Islet precursor cell (in vitro differentiated cells): Measurements from ENCODE around the gene TBC1D24.

Experiments used
- DNase-seq: peaks from one replicate; pipeline ENCODE4 v3.0.0-alpha.2; 2018

The TBC1D24 gene

DNA sequence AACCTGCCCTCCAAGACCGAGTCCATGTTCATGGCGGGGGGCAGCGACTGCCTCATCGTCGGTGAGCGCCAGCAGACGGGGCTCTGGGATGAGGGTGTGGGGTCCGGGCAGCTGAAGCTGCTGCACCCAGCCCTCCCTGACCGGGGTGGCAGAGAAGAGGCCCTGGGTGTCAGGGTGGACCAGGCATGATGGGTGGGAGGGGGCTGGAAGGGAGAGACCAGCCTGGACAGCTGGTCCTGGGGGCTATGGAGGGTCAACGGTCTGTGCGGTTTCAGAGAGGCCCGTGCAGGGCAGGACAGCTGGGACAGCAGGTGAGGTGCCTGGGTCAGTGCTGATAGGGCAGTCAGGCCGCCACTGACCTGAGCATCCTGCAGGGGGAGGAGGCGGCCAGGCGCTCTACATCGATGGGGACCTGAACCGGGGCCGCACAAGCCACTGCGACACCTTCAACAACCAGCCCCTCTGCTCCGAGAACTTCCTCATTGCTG, 25.5 kb downstream of the TBC1D24 start:
- no peak for DNase-seq

DNA sequence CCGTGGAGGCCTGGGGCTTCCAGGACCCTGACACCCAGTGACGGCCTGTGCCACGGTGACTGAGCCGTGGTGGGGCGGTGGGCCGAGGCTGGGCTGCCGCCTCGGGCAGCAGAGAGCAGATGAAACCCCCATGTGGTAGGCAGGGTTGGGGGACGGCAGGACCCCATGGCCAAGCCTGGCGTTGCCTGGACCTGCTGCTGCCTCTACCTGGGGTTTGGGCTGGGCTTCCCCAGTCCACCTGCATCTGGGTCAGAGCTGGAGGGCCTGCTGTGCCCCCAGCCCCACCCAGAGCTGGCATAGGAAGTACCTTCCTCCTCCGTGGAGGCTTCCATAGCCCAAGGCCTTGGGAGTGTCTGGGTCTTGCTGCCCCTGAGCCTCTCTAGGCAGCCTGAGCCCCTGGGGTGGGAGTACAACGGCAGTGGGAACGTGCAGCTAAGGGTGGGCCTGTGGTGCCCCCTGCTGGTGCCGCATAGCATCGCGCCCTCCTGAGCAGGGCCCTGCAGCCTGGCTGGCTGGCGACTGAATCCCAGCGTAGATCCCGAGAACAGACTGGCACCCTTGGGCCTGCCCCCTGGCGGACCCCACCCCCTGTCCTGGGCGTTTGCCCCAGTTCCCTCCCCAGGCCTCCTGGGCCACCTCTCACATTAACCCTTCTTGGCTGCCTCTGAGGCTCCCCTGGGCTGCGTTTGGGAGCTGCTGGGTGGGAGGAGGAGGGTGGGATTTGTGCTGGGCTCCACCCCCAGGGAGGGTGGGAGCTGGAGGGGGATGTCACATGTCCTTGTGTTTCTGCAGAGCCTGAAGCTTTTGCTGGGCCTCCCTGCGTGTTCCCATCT, 26.2 kb downstream of the TBC1D24 start:
- peak; percentile 95 for DNase-seq

DNA sequence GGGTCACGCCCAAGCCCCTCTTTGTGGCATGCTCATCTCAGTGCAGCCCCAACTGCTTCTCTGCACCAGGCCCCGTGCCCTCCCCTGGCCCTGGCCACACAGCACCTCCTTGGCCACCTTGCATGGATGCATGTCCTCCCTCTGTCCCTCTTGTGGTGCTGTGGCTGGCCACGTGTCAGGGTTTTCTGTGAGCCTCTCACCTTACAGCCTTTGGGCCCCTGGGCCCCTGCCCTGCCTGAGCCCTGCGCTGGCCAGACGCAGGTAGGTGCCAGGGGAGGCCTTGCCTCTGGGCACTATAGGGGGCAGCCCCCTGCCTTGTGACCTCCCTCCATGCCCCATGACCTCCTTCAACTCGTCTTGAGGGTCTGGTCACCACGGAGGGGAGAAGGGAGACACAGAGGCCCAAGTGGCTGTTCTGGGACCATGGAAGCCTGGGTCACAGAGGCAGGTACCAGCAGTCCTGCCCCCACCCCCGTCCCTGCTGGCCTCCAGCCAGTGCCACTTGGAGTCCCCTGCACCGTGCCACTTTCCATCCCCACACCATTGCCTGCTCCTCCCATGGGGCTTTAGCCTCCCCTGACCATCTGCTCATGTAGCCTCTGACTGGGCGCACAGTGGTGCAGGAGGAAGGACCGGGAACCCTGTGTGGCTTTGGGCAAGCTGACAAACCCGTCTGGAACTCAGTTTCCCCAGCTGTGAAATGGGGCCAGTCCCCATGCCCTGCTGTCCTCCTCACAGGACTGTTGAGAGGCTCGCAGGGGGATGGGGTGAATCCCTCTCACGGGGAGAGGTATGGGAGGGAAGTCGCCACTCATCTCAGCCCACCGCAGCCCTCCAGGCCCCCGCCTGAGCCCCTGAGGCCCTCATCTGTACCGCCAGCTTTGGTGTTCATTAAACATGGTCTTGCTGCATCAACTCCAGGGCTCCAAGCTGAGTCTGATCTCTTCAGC, 27.3 kb downstream of the TBC1D24 start:
- no peak for DNase-seq

DNA sequence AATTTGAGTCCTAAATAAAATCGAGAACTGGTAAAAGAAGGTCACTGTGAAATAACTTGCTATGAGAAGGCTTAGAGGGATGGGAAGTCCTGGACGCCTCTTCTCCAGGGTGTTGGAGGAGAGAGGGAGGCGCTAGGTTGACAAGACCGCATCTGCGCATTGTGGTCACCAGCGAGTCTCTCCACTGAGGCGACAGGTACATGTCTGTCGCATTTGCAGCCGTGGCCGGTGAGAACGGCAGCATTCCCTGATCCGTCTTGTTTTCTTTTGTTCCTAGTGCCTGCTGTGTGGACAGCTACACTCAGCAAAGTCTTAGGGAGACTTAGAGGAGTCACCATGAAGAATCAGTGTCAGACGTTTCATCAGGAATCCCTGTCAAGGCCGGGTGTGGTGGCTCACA, 30.8 kb downstream of the TBC1D24 start:
- no peak for DNase-seq

DNA sequence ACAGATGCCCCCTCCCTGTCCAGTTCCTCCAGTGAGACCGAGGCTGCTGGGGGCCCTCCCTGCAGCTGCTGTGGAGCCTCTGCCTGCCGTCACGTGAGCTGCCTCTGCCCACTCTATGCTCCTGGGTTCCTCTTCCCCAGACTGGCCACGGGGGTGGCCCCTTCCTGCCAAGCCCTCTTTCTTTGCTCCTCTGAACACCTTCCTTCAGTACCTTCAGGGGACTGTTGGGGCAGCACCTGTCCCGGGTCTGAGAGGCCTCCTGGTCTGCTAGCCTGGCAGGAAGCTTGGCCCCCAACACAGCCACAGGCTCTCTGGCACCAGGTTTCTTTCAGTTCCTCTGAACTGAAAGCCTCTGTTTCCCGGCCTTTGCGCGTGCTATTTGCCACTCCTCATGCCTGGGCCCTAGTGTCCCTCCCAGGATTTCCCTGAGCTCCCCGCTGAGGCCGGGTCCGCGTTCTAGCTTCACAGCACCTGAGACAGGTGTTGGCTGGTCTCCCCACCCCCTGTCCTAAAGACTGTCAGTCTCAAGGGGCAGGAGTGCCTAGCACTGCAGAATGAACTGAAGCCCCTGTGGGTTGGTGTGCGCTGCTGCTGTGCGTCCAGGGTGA, 32.2 kb downstream of the TBC1D24 start:
- DNase-seq, result no peak

DNA sequence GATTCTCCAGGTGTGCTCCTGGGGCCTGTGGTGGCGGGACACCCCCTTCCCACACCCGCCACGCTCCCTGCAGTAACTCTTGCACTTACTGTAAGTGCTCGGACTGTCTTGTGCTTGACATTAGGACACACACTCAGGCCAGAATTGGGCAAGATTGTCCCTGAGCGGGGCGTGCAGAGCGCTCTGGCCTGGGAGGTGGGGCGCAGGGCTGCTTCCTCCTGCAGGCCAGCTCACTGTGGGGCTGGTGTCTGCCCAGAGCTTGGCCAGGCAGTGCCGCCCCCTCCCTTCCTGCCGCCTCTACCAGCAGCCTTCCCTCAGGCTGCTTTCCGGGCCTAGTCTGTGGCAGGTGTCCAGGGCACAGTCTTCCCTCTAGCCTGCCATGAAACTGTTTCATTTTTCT, 32.7 kb downstream of the TBC1D24 start:
- DNase-seq, result no peak

DNA sequence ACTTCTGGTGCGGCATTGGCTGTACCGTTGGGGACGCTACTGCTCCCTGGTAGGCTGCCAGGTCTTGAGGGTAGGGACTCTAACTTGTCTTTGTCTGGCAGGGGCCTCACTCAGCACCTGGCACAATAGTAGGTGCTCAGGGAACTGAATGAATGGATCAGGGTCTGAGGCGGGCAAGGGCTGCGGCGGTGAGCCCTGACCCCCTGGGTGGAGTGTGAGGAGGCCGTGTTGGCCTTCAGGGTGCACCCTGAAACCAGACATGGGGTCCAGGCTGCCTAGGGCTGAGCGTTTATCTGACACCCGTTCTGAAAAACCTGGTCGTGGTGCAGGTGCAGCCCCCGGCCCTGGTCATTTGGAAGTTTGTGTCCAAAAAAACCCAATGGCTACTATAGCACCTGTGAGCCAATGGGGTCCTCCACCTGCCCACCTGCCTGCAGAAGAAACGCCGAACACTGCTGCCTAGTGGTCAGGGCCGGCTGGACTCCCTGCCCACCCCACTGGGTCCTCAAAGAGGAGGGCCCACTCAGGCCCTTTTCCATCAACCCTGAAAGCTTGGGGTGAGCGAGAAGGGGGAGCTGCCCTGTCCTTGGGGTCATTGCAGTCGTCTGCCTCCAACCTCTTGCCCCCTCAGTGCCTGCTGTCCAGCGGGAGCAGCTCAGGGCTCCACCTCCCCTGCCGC, 33.9 kb downstream of the TBC1D24 start:
- DNase-seq, result no peak

DNA sequence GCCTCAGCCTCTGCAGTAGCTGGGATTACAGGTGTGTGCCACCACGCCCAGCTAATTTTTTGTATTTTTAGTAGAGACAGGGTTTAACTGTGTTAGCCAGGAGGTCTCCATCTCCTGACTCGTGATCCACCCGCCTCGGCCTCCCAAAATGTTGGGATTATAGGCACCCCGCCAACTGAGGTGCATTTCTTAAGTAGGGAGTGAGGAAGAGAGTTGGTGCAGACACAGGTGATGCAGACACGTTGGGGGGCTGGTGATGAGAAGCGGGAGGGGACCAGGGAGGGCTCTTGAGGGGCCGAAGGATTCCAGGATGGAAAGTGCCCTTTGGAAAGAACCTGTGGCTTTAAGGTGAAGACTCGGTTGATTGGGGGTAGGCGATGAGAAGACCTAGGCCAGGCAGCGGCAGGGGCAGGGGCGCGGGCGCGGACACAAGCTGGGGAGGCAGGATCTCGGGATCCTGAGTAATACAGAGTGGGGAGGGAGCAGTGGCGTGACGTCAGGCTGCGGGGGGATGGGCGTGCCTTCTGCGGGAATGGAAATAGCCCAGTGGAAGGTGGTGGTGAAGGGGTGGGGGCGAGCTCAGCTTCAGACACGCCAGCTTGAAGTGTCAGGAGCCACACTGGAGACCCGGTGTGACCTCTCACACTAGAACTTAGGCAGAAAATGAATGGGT, 36.3 kb downstream of the TBC1D24 start:
- DNase-seq, result no peak

DNA sequence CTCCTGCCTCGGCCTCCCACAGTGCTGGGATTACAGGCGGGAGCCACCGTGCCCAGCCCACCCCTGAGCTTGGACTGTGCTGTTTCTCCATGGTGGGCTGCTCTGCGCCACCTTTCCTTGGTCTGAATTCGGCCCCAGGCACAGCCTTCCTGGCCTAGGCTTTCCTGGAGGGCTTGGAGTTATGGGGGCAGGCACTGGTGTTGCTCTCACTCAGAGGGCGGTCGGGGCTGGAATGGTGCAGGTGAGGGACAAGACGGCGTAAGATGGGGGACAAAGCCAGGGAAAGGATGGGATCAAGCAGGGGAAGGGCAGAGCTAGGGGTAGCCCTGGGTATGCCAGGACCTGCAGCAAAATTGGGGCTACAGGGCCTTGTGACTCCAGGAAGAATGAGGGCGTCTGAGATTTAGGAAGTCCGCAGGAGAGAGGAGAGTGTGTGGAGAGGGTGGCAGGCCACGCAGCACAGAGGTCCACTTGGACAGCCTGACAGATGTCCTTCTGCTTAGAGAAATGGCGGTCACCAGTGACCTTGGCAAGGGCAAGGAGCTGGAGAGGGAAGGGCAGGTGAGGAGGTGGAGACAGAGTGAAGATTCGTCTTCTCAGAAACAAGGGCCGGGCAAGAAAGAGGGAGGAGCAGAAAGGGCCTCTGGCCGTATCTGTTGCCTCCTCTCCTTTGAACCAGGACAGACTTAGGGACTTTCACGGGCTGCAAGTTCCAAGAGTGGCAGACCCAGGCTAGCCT, 37.2 kb downstream of the TBC1D24 start:
- no peak for DNase-seq

DNA sequence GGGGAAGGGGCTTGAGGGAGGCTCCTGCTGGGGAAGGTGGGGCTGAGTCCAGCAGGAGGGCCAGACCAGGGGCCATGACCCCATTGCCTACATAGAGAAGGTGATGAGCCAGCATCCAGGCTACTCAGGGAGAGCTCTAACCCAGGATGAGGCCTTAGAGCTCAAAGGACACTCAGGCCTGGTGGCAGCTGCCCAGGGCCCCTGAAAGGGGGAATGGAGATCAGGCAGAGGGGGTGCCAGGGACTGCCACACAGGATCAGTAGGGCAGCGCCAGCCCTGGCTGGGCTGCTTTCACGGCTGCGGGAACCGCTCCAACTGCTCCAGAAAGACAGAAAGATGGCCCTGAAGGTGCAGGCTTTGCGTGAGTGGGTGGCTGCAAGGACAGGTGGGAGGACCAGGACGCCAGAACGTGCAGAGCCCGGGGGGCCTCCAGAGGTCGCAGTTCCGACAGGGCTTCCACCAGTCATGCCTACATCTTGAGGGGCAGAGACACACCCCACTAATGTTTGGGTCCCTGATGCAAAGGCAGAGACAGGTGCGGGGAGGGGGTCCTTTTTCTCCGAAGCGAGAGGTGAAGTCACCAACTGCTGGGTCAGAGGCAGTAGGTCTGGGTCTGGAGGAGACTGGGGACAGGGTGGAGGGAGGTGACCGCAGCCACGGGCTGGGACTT, 37.9 kb downstream of the TBC1D24 start:
- DNase-seq, result no peak

DNA sequence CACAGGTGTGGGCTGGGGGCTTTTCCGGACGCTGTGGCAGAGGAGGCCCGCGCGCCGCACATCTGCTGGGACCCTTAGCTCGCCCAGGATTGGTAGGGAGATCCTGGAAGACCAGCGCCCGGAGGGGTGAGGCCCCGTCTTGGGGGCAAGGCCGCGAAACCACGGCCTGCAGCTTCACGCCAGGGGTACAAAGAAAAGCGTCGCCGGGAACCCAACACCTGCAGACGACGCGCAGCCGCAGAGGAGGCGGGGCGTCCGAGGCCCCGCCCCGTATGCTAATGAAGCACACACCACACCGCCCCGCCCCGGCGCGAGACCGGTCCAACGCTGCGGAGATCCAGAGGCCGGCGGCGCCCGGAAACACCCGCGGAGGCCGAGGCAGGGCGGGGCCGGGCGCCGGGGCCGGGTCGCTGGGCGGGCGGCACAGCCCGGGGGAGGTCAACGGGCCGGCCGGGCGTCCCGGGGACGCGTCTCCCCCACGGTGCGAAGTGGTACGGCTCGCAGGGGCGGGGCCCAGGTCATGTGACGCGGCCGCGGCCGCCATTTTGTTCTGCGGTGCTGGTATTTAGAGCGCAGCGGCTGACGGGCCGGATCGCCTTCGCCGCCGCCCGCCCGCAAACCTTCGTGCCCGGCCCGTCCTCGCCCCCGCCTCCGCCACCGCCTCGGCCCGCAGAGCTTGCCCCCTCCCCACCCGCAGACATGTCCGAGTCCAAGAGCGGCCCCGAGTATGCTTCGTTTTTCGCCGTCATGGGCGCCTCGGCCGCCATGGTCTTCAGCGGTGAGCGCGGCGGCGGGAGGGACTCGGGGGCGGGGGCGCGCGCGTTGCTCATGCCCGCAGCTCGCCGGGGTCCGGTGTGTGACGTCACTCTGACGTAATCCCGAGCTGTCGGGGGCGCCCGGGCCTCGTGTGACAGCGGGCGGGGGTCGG, 38.7 kb downstream of the TBC1D24 start, which contains the start of gene ATP6V0C:
ATP6V0C (plus strand) TSS at position 548 of the 928 bp plus-strand sequence; CDS start at position 700, 152 bp downstream.
- DNase-seq, result peak; percentile 94

DNA sequence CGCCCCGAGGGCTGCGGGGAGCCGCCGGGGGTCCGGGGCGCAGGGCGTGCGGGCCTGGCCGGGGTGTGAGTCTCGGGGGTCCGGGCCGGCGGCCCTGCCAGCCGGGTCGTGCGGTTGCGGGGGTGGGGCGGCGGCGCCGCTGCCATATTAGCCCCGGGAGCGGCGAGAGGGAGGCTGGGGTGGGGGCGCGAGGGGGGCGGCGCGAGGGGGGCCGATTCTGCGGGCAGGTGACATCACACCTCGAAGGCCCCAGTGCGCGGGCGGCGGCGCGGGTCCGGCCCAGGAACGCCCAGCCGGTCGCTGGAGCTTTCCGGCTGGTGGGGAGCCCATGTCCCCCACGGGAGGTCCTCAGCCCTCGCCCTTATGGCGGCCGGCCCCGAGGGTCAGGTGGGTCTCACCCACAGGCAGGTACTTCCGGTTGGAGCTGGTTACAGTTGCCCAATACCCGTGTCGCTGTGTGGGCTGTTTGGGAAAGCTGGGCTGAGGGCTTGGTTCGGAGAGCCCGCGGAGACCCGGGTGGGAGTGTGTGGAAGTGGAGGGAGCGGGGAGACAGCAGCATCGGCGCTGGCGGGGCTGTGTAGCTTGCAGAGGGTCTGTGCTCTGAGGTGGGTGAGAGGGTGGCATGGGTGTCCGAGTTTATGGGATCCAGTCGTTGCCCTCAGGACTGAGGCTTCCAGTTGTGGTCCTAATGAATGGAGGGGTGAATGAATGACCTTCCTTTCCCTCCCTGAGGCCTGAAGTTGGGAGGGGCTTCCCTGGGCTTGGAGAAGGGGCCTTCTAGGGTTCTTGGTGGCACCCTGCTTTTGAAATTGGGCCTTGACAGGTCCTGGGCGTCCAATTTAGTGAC, 39.6 kb downstream of the TBC1D24 start:
- no peak for DNase-seq

DNA sequence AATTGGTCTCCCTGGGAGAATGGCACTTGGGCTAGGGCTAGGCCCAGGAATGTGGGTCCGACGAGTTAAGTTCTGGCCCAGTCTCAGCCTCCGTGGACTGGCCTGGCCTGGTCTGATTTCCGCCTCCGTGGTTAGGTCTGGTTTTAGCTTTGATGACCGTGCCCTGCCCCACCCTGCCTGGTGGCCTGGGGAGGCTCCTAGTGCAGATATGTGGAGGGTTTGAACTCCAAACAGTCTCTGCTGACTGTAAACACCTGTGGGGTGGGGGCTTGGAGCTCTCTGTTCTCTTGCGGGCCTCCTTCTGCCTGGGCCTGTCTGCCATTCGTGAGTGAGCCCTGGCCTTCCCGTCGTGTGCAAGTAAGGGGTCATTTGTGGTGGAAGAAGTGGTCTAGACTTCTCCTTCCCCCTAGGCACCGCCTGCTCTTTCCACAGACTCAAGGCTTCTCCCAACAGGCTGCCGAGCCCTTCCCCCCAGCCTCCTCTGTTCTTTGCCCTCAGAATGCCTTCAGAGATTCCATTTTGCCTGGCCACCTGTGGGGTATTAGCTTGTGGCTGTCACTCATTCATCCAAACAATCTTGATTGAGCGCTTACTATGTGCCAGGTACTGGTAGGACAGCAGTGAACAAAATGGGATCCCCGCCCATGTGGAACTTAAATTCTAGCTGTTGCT, 40.4 kb downstream of the TBC1D24 start:
- peak; percentile 54 for DNase-seq

DNA sequence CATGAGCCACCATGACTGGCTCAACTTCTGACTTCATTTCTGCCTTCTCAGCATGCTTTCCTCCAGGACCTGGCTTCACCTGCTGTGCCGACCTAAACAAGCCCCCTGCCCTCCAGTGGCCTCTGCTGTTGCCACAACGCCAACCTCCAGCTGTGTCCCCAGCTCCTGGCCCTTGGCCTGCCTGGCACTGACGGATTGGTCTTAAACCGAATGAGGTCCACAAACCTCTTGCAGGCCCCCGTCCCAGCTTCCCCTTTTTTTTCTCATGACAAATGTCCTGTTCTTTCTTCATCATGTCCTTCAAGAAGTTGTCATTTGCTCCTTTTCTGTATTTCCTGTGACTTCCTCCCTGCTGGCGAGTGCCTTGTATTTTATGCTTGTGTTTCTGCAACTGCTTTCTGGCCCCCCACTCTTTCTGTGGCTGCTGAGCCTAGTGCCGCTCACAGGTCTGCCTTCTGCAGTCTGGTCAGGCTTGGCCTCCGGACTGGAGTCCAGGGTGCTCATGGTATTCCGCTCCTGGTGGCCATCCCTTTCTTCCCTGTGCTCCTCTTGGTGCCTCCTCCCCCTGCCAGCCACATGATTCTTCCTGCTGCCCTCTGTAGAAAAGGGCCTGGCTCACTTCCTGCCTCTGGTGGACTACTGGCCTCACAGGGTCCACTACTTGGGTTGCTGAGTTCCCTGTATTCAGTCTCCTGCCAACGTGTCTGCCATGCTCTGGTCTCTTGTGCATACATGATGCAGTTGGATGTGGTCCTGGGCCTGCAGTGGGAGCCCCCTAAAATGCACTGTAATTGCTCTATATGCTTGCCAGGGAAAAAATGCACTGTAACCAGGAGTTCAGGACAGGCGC, 41.7 kb downstream of the TBC1D24 start:
- DNase-seq, result no peak

DNA sequence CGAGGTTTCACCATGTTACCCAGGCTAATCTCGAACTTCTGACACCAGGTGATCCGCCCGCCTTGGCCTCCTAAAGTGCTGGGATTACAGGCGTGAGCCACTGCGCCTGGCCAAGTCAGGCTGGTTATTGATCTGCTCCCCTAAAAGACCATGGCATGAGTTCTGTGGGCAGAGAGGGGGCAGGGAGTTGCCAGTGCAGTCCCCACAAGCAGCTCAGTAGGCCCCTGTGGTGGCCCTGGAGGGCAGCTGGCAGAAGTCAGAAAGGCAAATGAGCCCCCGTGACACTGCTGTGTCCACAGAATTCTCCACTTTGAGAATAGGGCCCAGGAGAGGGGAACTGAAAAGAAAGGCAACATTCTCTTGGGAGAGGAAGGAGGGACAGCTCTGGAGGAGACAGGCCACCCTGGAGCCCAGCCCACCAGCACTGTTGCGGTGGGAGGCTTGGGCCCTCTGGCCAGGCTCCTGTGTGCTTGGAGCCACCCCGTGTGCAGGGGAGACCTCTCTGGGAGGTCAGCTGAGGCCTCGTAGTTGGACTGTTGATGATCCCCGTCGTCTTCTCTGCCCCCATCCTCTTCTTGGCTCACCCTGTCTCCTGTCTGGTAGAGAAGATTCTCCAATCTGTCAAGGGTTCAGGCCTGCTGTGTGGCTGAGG, 43.2 kb downstream of the TBC1D24 start:
- peak; percentile 33 for DNase-seq
